HepG2 (cell line): ENCODE results near the gene GRIFIN. TPM values are rescaled to one million over a fixed set of nuclear protein-coding genes. Genes with fewer than 3 reads are reported as not detected.

ENCODE experiments used
- ARNT ChIP-seq: fragments of 450-650 bp; IDR thresholded peaks from 2 replicates; pipeline ENCODE4 v1.6.1; 2017
- KDM4B ChIP-seq: sonication (generic); formaldehyde crosslinking; IDR thresholded peaks from 2 replicates; pipeline ENCODE4 v1.4.0; 2020; ENCODE audit warnings: missing genetic modification reagents
- MIER3 ChIP-seq: IDR thresholded peaks from 2 replicates; pipeline ENCODE4 v1.6.1; 2016; ENCODE audit warnings: missing compliant biosample characterization, borderline replicate concordance
- NFKBIZ ChIP-seq: IDR thresholded peaks from 2 replicates; pipeline ENCODE4 v1.6.1; 2018; ENCODE audit warnings: missing genetic modification reagents, missing compliant biosample characterization
- NR1H2 ChIP-seq: sonication (generic); formaldehyde crosslinking; IDR thresholded peaks from 2 replicates; pipeline ENCODE4 v1.8.1; 2022; ENCODE audit warnings: low read depth, missing genetic modification reagents, borderline replicate concordance
- PHF8 ChIP-seq: sonication (generic); formaldehyde crosslinking; IDR thresholded peaks from 2 replicates; pipeline ENCODE4 v1.5.0; 2020; ENCODE audit warnings: missing genetic modification reagents
- POLR2G ChIP-seq: fragments of 200-400 bp; formaldehyde crosslinking; IDR thresholded peaks from 2 replicates; pipeline ENCODE4 v1.6.1; 2018; ENCODE audit warnings: mild to moderate bottlenecking, low read depth, low read length, moderate library complexity
- RBAK ChIP-seq: sonication (generic); formaldehyde crosslinking; IDR thresholded peaks from 2 replicates; pipeline ENCODE4 v1.5.1; 2020; ENCODE audit warnings: mild to moderate bottlenecking, missing genetic modification reagents
- TCF12 ChIP-seq, 2 experiments: fragments of 450-650 bp in 1 of 2; sonication (generic) in 1 of 2; formaldehyde crosslinking in 1 of 2; IDR thresholded peaks; 2 replicates each; pipeline versions ENCODE4 v1.6.1 to v1.8.0; 2017 to 2022; ENCODE audit warnings: antibody characterized with exemption in 1 of 2, mild to moderate bottlenecking in 1 of 2, missing genetic modification reagents in 1 of 2, moderate library complexity in 1 of 2
- ZNF547 ChIP-seq: sonication (generic); formaldehyde crosslinking; IDR thresholded peaks from 2 replicates; pipeline ENCODE4 v1.5.1; 2020; ENCODE audit warnings: mild to moderate bottlenecking, missing genetic modification reagents
- polyA plus RNA-seq, 8 experiments: library from polyadenylated mRNA; depleted of rRNA in 3 of 8; stranded (reverse) in 7 of 8; unstranded in 1 of 8; fragments of >200 nt; fragmentation: Illumina TruSeq in 4 of 8; extraction: Trizol in 4 of 8; gene quantifications; 2 replicates each; pipeline versions ENCODE4 v1.2.1 to v1.2.3, GENCODE V29; 2011 to 2016; ENCODE audit warnings: low read depth in 4 of 8, missing spikeins in 1 of 8, mixed read lengths in 1 of 8; ENCODE audit not compliant: insufficient read depth in 1 of 8
- total RNA-seq, 5 experiments: library from RNA; depleted of rRNA; stranded (reverse); fragments of >200 nt; fragmentation: Illumina TruSeq; extraction: Trizol; gene quantifications; 2 replicates each; pipeline ENCODE4 v1.2.3, GENCODE V29; 2016; ENCODE audit warnings: low read depth in 1 of 5
- TF ChIP-seq, protein P1 (sequence below): sonication (generic); formaldehyde crosslinking; IDR thresholded peaks from 2 replicates; pipeline ENCODE4 v1.8.0; 2022; ENCODE audit warnings: missing genetic modification reagents, mild to moderate bottlenecking, borderline replicate concordance
- TF ChIP-seq, protein P2 (sequence below): sonication (generic); formaldehyde crosslinking; IDR thresholded peaks from 2 replicates; pipeline ENCODE4 v1.5.0; 2020; ENCODE audit warnings: mild to moderate bottlenecking, missing genetic modification reagents
- TF ChIP-seq, protein P3 (sequence below): sonication (generic); formaldehyde crosslinking; IDR thresholded peaks from 2 replicates; pipeline ENCODE4 v1.8.0; 2022; ENCODE audit warnings: mild to moderate bottlenecking, missing genetic modification reagents; ENCODE audit not compliant: insufficient replicate concordance
- TF ChIP-seq, protein P4 (sequence below): sonication (generic); formaldehyde crosslinking; IDR thresholded peaks from 2 replicates; pipeline ENCODE4 v1.4.0; 2020; ENCODE audit warnings: mild to moderate bottlenecking, missing genetic modification reagents
- TF ChIP-seq, protein P5 (sequence below): IDR thresholded peaks from 2 replicates; pipeline ENCODE4 v1.6.1; 2016; ENCODE audit warnings: control low read depth
- TF ChIP-seq, protein P6 (sequence below): sonication (generic); formaldehyde crosslinking; IDR thresholded peaks from 2 replicates; pipeline ENCODE4 v1.8.1; 2023; ENCODE audit warnings: mild to moderate bottlenecking, missing genetic modification reagents, borderline replicate concordance
- TF ChIP-seq, protein P7 (sequence below): IDR thresholded peaks from 2 replicates; pipeline ENCODE4 v1.6.1; 2016; ENCODE audit warnings: missing compliant biosample characterization, missing genetic modification reagents, borderline replicate concordance
- TF ChIP-seq, protein P8 (sequence below): IDR thresholded peaks from 2 replicates; pipeline ENCODE4 v1.6.1; 2016

Gene GRIFIN
- total and polyA plus RNA-seq, 2 of the 13 experiments (the other 11 are each of a cell fraction or from before 2014, with no cell fraction given): not detected

DNA sequence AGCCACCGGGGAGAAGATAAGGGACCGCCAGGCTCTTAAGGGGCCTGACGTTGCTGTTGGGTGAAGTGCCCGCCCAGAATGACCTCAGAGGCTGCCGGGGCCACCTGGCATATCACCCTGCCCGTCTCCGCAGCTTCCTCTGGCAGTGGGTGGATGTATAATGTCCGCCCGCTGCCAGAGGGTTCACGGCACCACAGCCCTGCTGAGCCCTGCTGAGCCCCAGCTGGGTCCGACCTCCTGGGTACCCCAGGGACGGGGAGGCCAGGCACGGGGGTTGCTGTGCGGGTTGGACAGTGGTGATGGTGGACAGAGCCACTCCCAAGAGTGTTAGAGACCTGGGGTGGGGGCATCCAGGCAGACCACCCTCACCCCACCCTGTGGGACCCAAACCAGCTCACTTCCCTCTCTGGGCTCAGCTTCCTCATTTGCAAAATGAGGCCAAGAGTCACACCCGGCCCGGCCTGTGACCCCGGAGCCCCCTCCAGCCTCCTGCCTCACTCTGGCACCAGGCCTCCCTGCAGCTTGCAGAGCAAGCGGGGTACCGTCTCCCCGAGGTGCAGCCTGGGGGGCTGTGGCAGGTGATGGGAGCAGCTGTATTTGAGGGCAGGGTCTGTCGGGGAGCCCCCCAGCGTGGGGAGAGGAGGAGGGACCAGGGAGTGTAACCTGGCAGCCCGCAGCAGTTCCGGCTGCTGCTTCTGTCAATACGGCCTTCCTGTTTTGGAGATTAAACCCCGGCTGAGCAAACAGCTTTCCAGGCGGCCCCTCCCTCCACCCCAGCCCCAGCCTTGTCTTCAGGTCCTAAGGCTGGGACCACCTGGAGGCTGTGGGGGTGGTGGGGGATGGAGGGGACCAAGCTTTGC lies 34.9 kb upstream of the GRIFIN start (continued):
- TF ChIP-seq NR1H2 (CRISPR knock-in tag): no peak
- no peak for TF ChIP-seq POLR2G
- TF ChIP-seq PHF8 (CRISPR knock-in tag): no peak; the same call in 1 of the 2 replicates
- no peak for TF ChIP-seq ZNF547 (CRISPR knock-in tag)
- TF ChIP-seq, protein P1, sequence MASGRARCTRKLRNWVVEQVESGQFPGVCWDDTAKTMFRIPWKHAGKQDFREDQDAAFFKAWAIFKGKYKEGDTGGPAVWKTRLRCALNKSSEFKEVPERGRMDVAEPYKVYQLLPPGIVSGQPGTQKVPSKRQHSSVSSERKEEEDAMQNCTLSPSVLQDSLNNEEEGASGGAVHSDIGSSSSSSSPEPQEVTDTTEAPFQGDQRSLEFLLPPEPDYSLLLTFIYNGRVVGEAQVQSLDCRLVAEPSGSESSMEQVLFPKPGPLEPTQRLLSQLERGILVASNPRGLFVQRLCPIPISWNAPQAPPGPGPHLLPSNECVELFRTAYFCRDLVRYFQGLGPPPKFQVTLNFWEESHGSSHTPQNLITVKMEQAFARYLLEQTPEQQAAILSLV: no peak
- TF ChIP-seq, protein P2, sequence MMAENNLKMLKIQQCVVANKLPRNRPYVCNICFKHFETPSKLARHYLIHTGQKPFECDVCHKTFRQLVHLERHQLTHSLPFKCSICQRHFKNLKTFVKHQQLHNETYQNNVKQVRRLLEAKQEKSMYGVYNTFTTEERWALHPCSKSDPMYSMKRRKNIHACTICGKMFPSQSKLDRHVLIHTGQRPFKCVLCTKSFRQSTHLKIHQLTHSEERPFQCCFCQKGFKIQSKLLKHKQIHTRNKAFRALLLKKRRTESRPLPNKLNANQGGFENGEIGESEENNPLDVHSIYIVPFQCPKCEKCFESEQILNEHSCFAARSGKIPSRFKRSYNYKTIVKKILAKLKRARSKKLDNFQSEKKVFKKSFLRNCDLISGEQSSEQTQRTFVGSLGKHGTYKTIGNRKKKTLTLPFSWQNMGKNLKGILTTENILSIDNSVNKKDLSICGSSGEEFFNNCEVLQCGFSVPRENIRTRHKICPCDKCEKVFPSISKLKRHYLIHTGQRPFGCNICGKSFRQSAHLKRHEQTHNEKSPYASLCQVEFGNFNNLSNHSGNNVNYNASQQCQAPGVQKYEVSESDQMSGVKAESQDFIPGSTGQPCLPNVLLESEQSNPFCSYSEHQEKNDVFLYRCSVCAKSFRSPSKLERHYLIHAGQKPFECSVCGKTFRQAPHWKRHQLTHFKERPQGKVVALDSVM (CRISPR knock-in tag): peak; percentile 30; the same call in 1 of the 2 replicates
- no peak for TF ChIP-seq ARNT
- TF ChIP-seq, protein P3, sequence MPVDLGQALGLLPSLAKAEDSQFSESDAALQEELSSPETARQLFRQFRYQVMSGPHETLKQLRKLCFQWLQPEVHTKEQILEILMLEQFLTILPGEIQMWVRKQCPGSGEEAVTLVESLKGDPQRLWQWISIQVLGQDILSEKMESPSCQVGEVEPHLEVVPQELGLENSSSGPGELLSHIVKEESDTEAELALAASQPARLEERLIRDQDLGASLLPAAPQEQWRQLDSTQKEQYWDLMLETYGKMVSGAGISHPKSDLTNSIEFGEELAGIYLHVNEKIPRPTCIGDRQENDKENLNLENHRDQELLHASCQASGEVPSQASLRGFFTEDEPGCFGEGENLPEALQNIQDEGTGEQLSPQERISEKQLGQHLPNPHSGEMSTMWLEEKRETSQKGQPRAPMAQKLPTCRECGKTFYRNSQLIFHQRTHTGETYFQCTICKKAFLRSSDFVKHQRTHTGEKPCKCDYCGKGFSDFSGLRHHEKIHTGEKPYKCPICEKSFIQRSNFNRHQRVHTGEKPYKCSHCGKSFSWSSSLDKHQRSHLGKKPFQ (CRISPR knock-in tag): peak; percentile 91
- TF ChIP-seq, protein P4, sequence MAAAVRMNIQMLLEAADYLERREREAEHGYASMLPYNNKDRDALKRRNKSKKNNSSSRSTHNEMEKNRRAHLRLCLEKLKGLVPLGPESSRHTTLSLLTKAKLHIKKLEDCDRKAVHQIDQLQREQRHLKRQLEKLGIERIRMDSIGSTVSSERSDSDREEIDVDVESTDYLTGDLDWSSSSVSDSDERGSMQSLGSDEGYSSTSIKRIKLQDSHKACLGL: no peak; the same call in 1 of the 2 replicates
- TF ChIP-seq MIER3 (CRISPR knock-in tag): no peak
- TF ChIP-seq KDM4B (CRISPR knock-in tag): no peak
- TF ChIP-seq TCF12 (IDR thresholded peaks at IDR 0.05): no peak
- TF ChIP-seq TCF12 (CRISPR knock-in tag; IDR thresholded peaks at IDR 0.05): peak; percentile 95
- TF ChIP-seq, protein P5, sequence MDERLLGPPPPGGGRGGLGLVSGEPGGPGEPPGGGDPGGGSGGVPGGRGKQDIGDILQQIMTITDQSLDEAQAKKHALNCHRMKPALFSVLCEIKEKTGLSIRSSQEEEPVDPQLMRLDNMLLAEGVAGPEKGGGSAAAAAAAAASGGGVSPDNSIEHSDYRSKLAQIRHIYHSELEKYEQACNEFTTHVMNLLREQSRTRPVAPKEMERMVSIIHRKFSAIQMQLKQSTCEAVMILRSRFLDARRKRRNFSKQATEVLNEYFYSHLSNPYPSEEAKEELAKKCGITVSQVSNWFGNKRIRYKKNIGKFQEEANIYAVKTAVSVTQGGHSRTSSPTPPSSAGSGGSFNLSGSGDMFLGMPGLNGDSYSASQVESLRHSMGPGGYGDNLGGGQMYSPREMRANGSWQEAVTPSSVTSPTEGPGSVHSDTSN (CRISPR knock-in tag): no peak
- TF ChIP-seq NFKBIZ (CRISPR knock-in tag): no peak
- TF ChIP-seq, protein P6, sequence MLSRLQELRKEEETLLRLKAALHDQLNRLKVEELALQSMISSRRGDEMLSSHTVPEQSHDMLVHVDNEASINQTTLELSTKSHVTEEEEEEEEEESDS (CRISPR knock-in tag): no peak
- TF ChIP-seq, protein P7, sequence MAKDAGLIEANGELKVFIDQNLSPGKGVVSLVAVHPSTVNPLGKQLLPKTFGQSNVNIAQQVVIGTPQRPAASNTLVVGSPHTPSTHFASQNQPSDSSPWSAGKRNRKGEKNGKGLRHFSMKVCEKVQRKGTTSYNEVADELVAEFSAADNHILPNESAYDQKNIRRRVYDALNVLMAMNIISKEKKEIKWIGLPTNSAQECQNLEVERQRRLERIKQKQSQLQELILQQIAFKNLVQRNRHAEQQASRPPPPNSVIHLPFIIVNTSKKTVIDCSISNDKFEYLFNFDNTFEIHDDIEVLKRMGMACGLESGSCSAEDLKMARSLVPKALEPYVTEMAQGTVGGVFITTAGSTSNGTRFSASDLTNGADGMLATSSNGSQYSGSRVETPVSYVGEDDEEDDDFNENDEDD (CRISPR knock-in tag): no peak
- TF ChIP-seq, protein P8, sequence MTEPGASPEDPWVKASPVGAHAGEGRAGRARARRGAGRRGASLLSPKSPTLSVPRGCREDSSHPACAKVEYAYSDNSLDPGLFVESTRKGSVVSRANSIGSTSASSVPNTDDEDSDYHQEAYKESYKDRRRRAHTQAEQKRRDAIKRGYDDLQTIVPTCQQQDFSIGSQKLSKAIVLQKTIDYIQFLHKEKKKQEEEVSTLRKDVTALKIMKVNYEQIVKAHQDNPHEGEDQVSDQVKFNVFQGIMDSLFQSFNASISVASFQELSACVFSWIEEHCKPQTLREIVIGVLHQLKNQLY (CRISPR knock-in tag): no peak
- TF ChIP-seq RBAK (CRISPR knock-in tag): no peak
